ENCODE data around the gene OPRM1.
"Not testable (repeated sequence)": the region's sequence is repeated elsewhere in the genome, so short reads cannot be mapped to it uniquely, and the experiment has no call there.

The OPRM1 gene

DNA sequence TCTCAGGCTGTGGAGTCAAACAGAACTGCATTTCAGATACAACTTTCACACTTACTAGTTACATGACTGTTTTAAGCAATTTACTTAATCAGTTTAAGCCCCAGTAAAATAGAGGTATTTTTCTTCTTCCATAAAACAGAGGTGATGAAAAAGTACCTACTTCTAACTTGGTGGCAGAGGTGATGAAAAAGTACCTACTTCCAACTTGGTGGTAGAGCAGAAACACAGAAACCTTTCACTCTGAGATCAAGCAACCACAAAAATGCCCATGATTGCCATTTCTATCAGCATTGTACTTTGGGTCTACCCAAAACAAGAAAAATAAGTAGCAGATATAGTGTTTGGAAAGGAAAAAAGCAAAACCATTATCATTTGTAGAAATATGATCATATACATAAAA lies 148.7 kb downstream of the OPRM1 start:
- Histone ChIP-seq H3K4me3 (replicated peaks; ENCODE audit: insufficient read depth, low read length) (no peak overlapping the region), H3K27me3 (ENCODE audit: insufficient read depth, poor library complexity, severe bottlenecking) (no peaks in the 10 kb centered on the region), H3K27ac (replicated peaks) (no peak overlapping the region)
- no peak for DNase-seq (ENCODE audit: low read depth in 1 of 2, low spot score in 1 of 2)
- TF ChIP-seq, protein P1, sequence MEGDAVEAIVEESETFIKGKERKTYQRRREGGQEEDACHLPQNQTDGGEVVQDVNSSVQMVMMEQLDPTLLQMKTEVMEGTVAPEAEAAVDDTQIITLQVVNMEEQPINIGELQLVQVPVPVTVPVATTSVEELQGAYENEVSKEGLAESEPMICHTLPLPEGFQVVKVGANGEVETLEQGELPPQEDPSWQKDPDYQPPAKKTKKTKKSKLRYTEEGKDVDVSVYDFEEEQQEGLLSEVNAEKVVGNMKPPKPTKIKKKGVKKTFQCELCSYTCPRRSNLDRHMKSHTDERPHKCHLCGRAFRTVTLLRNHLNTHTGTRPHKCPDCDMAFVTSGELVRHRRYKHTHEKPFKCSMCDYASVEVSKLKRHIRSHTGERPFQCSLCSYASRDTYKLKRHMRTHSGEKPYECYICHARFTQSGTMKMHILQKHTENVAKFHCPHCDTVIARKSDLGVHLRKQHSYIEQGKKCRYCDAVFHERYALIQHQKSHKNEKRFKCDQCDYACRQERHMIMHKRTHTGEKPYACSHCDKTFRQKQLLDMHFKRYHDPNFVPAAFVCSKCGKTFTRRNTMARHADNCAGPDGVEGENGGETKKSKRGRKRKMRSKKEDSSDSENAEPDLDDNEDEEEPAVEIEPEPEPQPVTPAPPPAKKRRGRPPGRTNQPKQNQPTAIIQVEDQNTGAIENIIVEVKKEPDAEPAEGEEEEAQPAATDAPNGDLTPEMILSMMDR (IDR thresholded peaks at IDR 0.05; ENCODE audit: insufficient read depth, low read length): no peak

DNA sequence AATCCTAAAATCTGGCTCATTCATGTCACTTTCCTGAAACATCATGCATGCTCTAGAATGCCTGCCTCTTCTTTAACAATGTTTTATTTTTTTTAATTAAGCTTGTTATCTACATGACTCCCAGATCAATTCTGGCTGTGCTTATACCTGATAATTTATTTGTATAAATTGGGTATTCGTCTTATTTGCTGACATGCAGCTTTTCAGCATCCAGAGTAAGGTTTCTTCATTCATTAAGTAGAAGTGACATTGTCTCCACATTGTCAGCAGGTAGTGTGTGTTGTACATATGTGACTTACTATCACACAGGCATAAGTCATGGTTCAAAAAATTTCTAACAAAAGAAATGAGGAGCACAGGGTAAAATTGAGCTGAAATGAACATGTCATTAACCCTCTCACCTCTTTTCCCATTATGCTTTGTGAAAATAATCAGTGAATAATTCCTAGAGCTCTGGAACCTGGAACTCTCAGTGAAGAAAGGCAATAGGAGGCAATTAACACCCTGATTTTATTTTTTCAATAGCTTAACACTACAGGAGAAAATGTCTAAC lies 157.4 kb downstream of the OPRM1 start:
- H3K4me3 ChIP-seq (replicated peaks; ENCODE audit: insufficient read depth, low read length): no peak overlapping the region
- H3K27ac ChIP-seq (replicated peaks): no peak overlapping the region

DNA sequence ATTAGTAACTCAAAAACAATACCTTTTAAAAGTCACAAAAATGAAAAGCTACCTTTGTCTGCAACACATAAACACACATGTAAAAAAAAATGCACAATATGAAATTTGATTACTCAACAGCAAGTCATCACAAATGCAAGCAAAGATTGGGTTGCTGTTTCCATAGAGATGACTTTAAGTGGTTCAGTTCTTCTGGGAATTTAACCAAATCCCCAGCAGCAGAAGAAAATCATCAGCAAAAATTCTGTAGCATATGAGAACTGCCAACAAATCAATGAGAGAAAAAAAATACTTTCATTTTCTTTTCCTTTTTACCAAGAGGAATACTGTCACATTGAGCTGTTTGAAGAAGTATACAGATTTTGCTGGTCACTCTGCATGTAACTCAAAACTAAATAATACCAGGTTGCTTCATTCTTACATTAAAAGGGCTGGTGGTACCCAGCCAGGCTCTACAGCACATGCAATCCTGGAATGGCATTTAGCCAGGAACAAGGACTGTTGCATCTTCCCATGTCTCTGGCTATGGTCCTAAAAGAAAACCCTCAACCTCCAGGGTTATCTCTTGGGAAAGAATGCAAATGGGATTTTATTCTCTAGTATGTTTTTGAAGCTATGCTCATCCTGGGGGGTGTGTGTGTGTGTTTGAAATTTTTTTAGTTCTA lies 158.3 kb downstream of the OPRM1 start:
- Histone ChIP-seq H3K4me3 (replicated peaks; ENCODE audit: insufficient read depth, low read length) (no peak overlapping the region), H3K27ac (replicated peaks) (no peak overlapping the region)
- no peak for DNase-seq (ENCODE audit: low read depth in 1 of 2, low spot score in 1 of 2)

More for the DNA sequence above, 157.4 kb downstream of the OPRM1 start:
- no peak for DNase-seq (ENCODE audit: low read depth in 1 of 2, low spot score in 1 of 2)
- no peaks in the 10 kb centered on the region for H3K27me3 ChIP-seq (ENCODE audit: insufficient read depth, poor library complexity, severe bottlenecking)
- TF ChIP-seq POLR2AphosphoS5 (IDR thresholded peaks at IDR 0.05; ENCODE audit: low read depth): no peak
- TF ChIP-seq SPI1 (IDR thresholded peaks at IDR 0.05; ENCODE audit: borderline replicate concordance, low read depth): no peak
- TF ChIP-seq GABPA (IDR thresholded peaks at IDR 0.05; ENCODE audit: low read depth): no peak

DNA sequence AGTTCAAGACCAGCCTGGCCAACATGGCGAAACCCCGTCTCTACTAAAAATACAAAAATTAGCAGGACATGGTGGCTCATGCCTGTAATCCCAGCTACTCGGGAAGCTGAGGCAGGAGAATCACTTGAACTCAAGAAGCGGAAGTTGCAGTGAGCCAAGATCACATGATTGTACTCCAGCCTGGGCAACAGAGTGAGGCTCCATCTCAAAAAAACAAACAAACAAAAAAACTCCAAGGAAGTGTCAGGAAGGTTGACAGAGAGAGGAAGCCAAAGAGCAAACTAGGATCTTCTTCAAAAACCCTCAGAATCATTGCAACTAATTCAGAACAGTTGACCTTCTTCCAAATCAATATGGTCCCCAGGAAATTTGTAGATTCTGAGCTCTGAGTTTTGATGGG lies 162.6 kb downstream of the OPRM1 start:
- H3K27ac ChIP-seq (replicated peaks): not testable (repeated sequence)

More for the DNA sequence above, 158.3 kb downstream of the OPRM1 start:
- no peaks in the 10 kb centered on the region for H3K27me3 ChIP-seq (ENCODE audit: insufficient read depth, poor library complexity, severe bottlenecking)
- TF ChIP-seq SPI1 (IDR thresholded peaks at IDR 0.05; ENCODE audit: borderline replicate concordance, low read depth): no peak
- no peak for TF ChIP-seq POLR2AphosphoS5 (IDR thresholded peaks at IDR 0.05; ENCODE audit: low read depth)
- TF ChIP-seq, protein P2, sequence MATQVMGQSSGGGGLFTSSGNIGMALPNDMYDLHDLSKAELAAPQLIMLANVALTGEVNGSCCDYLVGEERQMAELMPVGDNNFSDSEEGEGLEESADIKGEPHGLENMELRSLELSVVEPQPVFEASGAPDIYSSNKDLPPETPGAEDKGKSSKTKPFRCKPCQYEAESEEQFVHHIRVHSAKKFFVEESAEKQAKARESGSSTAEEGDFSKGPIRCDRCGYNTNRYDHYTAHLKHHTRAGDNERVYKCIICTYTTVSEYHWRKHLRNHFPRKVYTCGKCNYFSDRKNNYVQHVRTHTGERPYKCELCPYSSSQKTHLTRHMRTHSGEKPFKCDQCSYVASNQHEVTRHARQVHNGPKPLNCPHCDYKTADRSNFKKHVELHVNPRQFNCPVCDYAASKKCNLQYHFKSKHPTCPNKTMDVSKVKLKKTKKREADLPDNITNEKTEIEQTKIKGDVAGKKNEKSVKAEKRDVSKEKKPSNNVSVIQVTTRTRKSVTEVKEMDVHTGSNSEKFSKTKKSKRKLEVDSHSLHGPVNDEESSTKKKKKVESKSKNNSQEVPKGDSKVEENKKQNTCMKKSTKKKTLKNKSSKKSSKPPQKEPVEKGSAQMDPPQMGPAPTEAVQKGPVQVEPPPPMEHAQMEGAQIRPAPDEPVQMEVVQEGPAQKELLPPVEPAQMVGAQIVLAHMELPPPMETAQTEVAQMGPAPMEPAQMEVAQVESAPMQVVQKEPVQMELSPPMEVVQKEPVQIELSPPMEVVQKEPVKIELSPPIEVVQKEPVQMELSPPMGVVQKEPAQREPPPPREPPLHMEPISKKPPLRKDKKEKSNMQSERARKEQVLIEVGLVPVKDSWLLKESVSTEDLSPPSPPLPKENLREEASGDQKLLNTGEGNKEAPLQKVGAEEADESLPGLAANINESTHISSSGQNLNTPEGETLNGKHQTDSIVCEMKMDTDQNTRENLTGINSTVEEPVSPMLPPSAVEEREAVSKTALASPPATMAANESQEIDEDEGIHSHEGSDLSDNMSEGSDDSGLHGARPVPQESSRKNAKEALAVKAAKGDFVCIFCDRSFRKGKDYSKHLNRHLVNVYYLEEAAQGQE (IDR thresholded peaks at IDR 0.05; ENCODE audit: insufficient replicate concordance, low read depth): no peak
- no peak for TF ChIP-seq GABPA (IDR thresholded peaks at IDR 0.05; ENCODE audit: low read depth)
- TF ChIP-seq, protein P1 (IDR thresholded peaks at IDR 0.05; ENCODE audit: insufficient read depth, low read length): no peak

DNA sequence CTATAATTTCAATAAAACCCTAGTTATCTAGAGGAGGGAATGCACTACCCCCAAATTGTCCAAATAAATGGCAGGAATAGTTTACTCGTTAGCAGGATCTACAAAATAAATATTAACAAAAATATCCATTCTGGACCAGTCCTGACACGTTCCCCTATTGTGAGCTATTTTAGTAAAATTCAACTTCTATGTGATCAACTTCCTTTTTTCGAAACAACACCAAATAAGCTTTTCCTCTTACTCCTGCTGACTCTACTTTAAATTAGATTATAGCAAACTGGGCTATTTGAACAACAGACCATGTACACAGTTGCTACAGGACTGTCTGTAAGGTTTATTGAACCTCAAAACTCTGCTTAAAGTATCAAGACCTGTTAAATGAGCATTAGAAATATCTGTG lies 163.3 kb downstream of the OPRM1 start:
- no peak overlapping the region for H3K4me3 ChIP-seq (replicated peaks; ENCODE audit: insufficient read depth, low read length)
- no peak for TF ChIP-seq SPI1 (IDR thresholded peaks at IDR 0.05; ENCODE audit: borderline replicate concordance, low read depth)
- TF ChIP-seq, protein P1 (IDR thresholded peaks at IDR 0.05; ENCODE audit: insufficient read depth, low read length): no peak
- TF ChIP-seq, protein P2 (IDR thresholded peaks at IDR 0.05; ENCODE audit: insufficient replicate concordance, low read depth): no peak
- TF ChIP-seq GABPA (IDR thresholded peaks at IDR 0.05; ENCODE audit: low read depth): no peak
- no peak for TF ChIP-seq POLR2AphosphoS5 (IDR thresholded peaks at IDR 0.05; ENCODE audit: low read depth)
- no peak overlapping the region for H3K27ac ChIP-seq (replicated peaks)
- DNase-seq (ENCODE audit: low read depth in 1 of 2, low spot score in 1 of 2): no peak
- no peaks in the 10 kb centered on the region for H3K27me3 ChIP-seq (ENCODE audit: insufficient read depth, poor library complexity, severe bottlenecking)

More for the DNA sequence above, 162.6 kb downstream of the OPRM1 start:
- not testable (repeated sequence) for H3K27me3 ChIP-seq (ENCODE audit: insufficient read depth, poor library complexity, severe bottlenecking); DNase-seq (ENCODE audit: low read depth in 1 of 2, low spot score in 1 of 2); H3K4me3 ChIP-seq (replicated peaks; ENCODE audit: insufficient read depth, low read length)

Data from HL-60 (cell line).